A673 (cell line): Measurements from ENCODE around the gene KCNJ4.

Source experiments
- CTCF ChIP-seq: fragments of 300-800, 200-600 bp; sonication (generic); conservative IDR thresholded peaks from 2 replicates; pipeline ENCODE4 v1.5.1; 2017; ENCODE audit warnings: low read depth, mild to moderate bottlenecking, antibody characterized with exemption, low read length, moderate library complexity, mixed read lengths
- EZH2 ChIP-seq: fragments of 200-600 bp; sonication (generic); IDR thresholded peaks from 2 replicates; pipeline ENCODE4 v1.6.1; 2017; ENCODE audit warnings: borderline replicate concordance, low read depth, mild to moderate bottlenecking, mixed read lengths, antibody characterized with exemption, low read length; ENCODE audit not compliant: poor library complexity, severe bottlenecking

- TF ChIP-seq CTCF (no peak), EZH2 (no peak)
Measured at GRCh38 chr22:38429499-38430068, 25.4 kb downstream of the KCNJ4 start.
